Measurements from ENCODE around the gene ZNF277.

ZNF277 gene

GRCh38 chr7:112215787-112216186 is 9.3 kb downstream of the ZNF277 start:
- TF ChIP-seq CTCF (conservative IDR thresholded peaks at IDR 0.05; ENCODE audit: low read depth, low read length), result no peak

GRCh38 chr7:112220877-112221434 is 14.5 kb downstream of the ZNF277 start:
- H3K4me2 ChIP-seq, result no peak overlapping the region
- no peaks in the 10 kb centered on the region for H4K20me1 ChIP-seq (ENCODE audit: insufficient read depth)
- no peaks in the 10 kb centered on the region for H3K36me3 ChIP-seq (ENCODE audit: insufficient read depth)
- peaks cover 6% of the 10 kb centered on the region for H3K4me1 ChIP-seq (ENCODE audit: low read depth, poor library complexity, severe bottlenecking)
- no peak overlapping the region for H3K9ac ChIP-seq
- no peak overlapping the region for H3K27ac ChIP-seq
- no peak for TF ChIP-seq CTCF (conservative IDR thresholded peaks at IDR 0.05; ENCODE audit: low read depth, low read length)
- H2AFZ ChIP-seq (ENCODE audit: low read depth), result no peak overlapping the region
- H3K79me2 ChIP-seq (ENCODE audit: insufficient read depth, low read depth), result no peaks in the 10 kb centered on the region; the same call in 1 of the 2 replicates
- H3K4me3 ChIP-seq (IDR thresholded peaks at IDR 0.05; ENCODE audit: insufficient read depth, low read depth, low read length), result no peak overlapping the region
- no peaks in the 10 kb centered on the region for H3K27me3 ChIP-seq (ENCODE audit: insufficient read depth, low read depth)

More at GRCh38 chr7:112215787-112216186, 9.3 kb downstream of the ZNF277 start:
- Histone ChIP-seq H3K4me1 (ENCODE audit: low read depth, poor library complexity, severe bottlenecking) (no peaks in the 10 kb centered on the region), H2AFZ (ENCODE audit: low read depth) (no peak overlapping the region), H3K36me3 (ENCODE audit: insufficient read depth) (no peaks in the 10 kb centered on the region), H3K9ac (no peak overlapping the region), H3K27ac (no peak overlapping the region), H3K4me2 (no peak overlapping the region), H3K79me2 (ENCODE audit: insufficient read depth, low read depth) (peaks cover 24% of the 10 kb centered on the region; the same call in 1 of the 2 replicates), H3K27me3 (ENCODE audit: insufficient read depth, low read depth) (no peaks in the 10 kb centered on the region), H4K20me1 (ENCODE audit: insufficient read depth) (no peaks in the 10 kb centered on the region), H3K4me3 (IDR thresholded peaks at IDR 0.05; ENCODE audit: insufficient read depth, low read depth, low read length) (no peak overlapping the region)

- Histone ChIP-seq H2AFZ (ENCODE audit: low read depth) (no peak overlapping the region), H3K4me1 (ENCODE audit: low read depth, poor library complexity, severe bottlenecking) (peaks cover 6% of the 10 kb centered on the region), H4K20me1 (ENCODE audit: insufficient read depth) (no peaks in the 10 kb centered on the region), H3K27me3 (ENCODE audit: insufficient read depth, low read depth) (no peaks in the 10 kb centered on the region), H3K79me2 (ENCODE audit: insufficient read depth, low read depth) (no peaks in the 10 kb centered on the region; the same call in 1 of the 2 replicates), H3K4me3 (IDR thresholded peaks at IDR 0.05; ENCODE audit: insufficient read depth, low read depth, low read length) (no peak overlapping the region), H3K9ac (no peak overlapping the region), H3K27ac (no peak overlapping the region), H3K4me2 (no peak overlapping the region), H3K36me3 (ENCODE audit: insufficient read depth) (no peaks in the 10 kb centered on the region)
- no peak for TF ChIP-seq CTCF (conservative IDR thresholded peaks at IDR 0.05; ENCODE audit: low read depth, low read length)
These were observed 16.8 kb downstream of the ZNF277 start for GRCh38 chr7:112223310-112223709.

GRCh38 chr7:112224186-112224585 is 17.7 kb downstream of the ZNF277 start:
- H3K4me3 ChIP-seq (IDR thresholded peaks at IDR 0.05; ENCODE audit: insufficient read depth, low read depth, low read length), result no peak overlapping the region
- H3K27me3 ChIP-seq (ENCODE audit: insufficient read depth, low read depth), result no peaks in the 10 kb centered on the region
- H2AFZ ChIP-seq (ENCODE audit: low read depth), result no peak overlapping the region
- no peaks in the 10 kb centered on the region for H3K36me3 ChIP-seq (ENCODE audit: insufficient read depth)
- H3K27ac ChIP-seq, result no peak overlapping the region
- H4K20me1 ChIP-seq (ENCODE audit: insufficient read depth), result no peaks in the 10 kb centered on the region
- H3K4me2 ChIP-seq, result no peak overlapping the region
- peaks cover 6% of the 10 kb centered on the region for H3K4me1 ChIP-seq (ENCODE audit: low read depth, poor library complexity, severe bottlenecking)
- H3K9ac ChIP-seq, result no peak overlapping the region
- TF ChIP-seq CTCF (conservative IDR thresholded peaks at IDR 0.05; ENCODE audit: low read depth, low read length), result no peak
- H3K79me2 ChIP-seq (ENCODE audit: insufficient read depth, low read depth), result no peaks in the 10 kb centered on the region; the same call in 1 of the 2 replicates

Data from KMS-11 (cell line).